ENCODE measurements around the gene PSMG3.

The PSMG3 gene

DNA sequence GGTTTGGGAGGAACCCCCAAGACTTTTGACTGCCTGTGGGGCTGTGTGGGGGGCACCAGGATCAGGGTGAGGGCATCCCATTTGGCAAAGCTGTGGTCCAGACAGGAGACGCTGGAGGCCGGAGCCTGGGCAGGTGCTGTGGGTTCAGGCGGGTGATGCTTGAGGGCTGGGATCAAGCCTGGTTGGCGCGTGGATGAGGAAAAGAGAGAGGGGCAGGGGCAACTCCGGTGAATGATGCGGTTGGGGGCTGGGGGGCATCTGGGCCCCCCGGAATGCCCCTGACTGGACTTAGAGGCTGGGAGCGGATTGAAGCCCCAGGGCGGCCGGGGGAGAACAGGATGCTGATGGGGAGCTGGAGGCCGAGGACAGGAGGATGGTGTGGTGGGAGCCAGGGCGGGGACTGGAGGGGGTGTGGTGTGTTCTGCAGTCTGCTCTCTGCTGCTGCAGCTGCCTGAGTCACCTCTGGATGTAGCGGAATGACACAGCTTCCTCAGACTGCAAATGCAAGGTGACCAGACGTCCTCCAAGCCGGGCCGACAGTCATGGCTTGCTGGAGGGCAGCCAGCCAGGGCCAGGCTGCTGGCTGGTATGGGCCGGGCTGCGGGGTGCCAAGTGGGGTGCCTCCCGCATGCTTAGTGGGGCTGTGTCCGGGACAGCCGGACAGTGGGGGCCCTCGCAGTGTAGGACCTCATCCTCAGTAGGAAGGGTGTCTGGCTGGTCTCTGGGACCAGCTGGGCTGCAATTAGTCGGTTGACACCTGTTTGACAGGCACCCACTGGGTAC, 36.1 kb downstream of the PSMG3 start:
- Histone ChIP-seq H3K9me3 (ENCODE audit: low read length) (no peaks in the 10 kb centered on the region), H3K9ac (ENCODE audit: low read length) (peak overlapping the region; percentile 69), H3K4me1 (ENCODE audit: insufficient read depth, low read length) (peaks cover 38% of the 10 kb centered on the region), H3K27me3 (ENCODE audit: control insufficient read depth in 1 of 2, insufficient read depth in 2 of 2, low read length in 2 of 2) (peaks cover 0 to 9% of the 10 kb centered on the region in 2 donors), H3K36me3 (ENCODE audit: insufficient read depth, low read length) (no peaks in the 10 kb centered on the region), H3K27ac (ENCODE audit: low read depth, low read length) (peak overlapping the region; percentile 76), H3K4me3 (ENCODE audit: low read depth in 1 of 2, low read length in 2 of 2) (peak overlapping the region in 1 of 2 donors; percentile 70)

DNA sequence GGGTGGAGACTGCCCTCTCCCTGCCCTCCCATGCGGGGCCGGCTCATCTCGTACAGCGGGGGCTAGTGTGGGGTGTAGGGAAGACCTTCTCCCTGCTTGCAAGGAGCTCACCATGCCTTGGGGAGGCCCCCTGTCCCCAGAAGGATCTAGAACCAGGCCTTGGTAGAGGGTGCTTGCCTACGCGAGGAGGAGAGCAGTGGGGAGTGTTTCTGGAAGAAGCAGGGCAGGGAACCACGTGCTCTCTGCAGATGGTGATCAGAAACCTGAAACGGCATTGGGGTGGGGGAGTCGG, 36.6 kb downstream of the PSMG3 start:
- H3K27me3 ChIP-seq (ENCODE audit: control insufficient read depth in 1 of 2, insufficient read depth in 2 of 2, low read length in 2 of 2), result peaks cover 0 to 9% of the 10 kb centered on the region in 2 donors
- H3K9me3 ChIP-seq (ENCODE audit: low read length), result no peaks in the 10 kb centered on the region
- H3K4me1 ChIP-seq (ENCODE audit: insufficient read depth, low read length), result peaks cover 34% of the 10 kb centered on the region
- peak overlapping the region; percentile 76 for H3K27ac ChIP-seq (ENCODE audit: low read depth, low read length)
- H3K36me3 ChIP-seq (ENCODE audit: insufficient read depth, low read length), result no peaks in the 10 kb centered on the region
- H3K9ac ChIP-seq (ENCODE audit: low read length), result peak overlapping the region; percentile 69
- peak overlapping the region in 1 of 2 donors; percentile 70 for H3K4me3 ChIP-seq (ENCODE audit: low read depth in 1 of 2, low read length in 2 of 2)

DNA sequence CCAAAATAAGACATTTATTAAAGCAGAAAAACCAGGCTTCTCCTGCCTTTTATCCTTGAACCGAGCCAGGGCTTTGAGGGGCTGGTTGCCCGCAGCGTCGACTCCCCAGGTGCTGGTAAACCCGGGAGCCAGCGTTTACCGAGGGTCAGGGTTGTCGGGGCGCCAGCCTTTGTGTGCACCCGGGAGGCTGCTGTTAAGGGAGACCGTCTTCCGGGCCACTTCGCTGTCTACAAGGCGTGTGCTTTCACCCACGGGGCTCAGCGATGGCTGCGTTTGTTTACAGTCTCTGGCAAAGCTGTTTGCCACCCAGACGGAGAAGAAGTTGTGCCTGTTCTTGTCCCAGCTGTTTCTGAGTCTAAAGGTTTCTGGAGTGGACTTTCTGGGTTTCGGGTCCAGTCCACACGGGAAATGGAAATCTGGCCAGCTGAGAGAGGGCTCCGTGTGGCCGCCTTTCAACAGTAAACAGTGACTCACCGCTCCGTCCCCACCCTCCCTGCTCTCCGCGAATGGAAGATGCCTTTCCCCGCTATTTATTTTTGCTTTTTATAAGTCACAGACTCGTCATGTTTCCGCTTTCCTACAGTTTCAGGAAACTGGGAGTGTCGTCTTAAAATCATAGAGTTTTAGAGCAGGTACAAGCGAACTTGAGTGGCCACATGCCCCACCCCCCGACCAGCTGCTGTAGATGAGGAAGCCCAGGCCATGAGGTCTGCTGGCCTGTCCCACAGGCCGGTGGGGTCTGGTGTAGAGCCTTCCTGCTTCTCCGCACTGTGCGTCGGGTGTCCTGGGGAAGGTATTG, 37.2 kb downstream of the PSMG3 start:
- Histone ChIP-seq H3K27me3 (ENCODE audit: control insufficient read depth in 1 of 2, insufficient read depth in 2 of 2, low read length in 2 of 2) (peaks cover 0 to 9% of the 10 kb centered on the region in 2 donors), H3K4me1 (ENCODE audit: insufficient read depth, low read length) (peaks cover 34% of the 10 kb centered on the region), H3K9ac (ENCODE audit: low read length) (peak overlapping the region; percentile 69), H3K9me3 (ENCODE audit: low read length) (no peaks in the 10 kb centered on the region), H3K36me3 (ENCODE audit: insufficient read depth, low read length) (no peaks in the 10 kb centered on the region), H3K27ac (ENCODE audit: low read depth, low read length) (peak overlapping the region; percentile 93), H3K4me3 (ENCODE audit: low read depth in 1 of 2, low read length in 2 of 2) (peak overlapping the region; percentile 70 to 74)

DNA sequence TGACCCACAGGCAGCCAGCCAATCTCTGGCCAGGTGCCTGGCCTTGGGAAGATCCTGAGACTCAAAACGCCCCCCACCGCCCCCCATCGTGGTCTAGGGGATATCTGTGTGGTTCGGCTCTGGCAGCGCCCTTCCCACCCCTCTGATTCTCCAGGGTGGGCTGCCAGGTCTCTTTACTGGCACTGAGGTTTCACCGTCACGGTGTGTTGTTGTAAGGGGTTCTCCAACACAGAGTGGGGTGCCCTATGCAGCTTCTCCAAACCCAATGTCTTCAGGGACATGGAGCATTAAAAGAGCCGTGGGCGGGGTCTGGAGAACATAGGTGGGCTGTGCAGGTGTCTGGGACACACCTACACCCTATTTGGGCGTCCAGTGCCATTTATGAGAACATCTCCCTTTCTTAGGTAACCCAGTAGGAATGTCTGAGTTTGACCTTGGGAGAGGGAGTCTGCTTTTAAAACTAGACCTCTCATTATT, 37.8 kb downstream of the PSMG3 start:
- peak overlapping the region; percentile 70 to 74 for H3K4me3 ChIP-seq (ENCODE audit: low read depth in 1 of 2, low read length in 2 of 2)
- no peaks in the 10 kb centered on the region for H3K36me3 ChIP-seq (ENCODE audit: insufficient read depth, low read length)
- peaks cover 0 to 9% of the 10 kb centered on the region in 2 donors for H3K27me3 ChIP-seq (ENCODE audit: control insufficient read depth in 1 of 2, insufficient read depth in 2 of 2, low read length in 2 of 2)
- peak overlapping the region; percentile 93 for H3K27ac ChIP-seq (ENCODE audit: low read depth, low read length)
- peaks cover 34% of the 10 kb centered on the region for H3K4me1 ChIP-seq (ENCODE audit: insufficient read depth, low read length)
- H3K9ac ChIP-seq (ENCODE audit: low read length), result peak overlapping the region; percentile 69
- no peaks in the 10 kb centered on the region for H3K9me3 ChIP-seq (ENCODE audit: low read length)

DNA sequence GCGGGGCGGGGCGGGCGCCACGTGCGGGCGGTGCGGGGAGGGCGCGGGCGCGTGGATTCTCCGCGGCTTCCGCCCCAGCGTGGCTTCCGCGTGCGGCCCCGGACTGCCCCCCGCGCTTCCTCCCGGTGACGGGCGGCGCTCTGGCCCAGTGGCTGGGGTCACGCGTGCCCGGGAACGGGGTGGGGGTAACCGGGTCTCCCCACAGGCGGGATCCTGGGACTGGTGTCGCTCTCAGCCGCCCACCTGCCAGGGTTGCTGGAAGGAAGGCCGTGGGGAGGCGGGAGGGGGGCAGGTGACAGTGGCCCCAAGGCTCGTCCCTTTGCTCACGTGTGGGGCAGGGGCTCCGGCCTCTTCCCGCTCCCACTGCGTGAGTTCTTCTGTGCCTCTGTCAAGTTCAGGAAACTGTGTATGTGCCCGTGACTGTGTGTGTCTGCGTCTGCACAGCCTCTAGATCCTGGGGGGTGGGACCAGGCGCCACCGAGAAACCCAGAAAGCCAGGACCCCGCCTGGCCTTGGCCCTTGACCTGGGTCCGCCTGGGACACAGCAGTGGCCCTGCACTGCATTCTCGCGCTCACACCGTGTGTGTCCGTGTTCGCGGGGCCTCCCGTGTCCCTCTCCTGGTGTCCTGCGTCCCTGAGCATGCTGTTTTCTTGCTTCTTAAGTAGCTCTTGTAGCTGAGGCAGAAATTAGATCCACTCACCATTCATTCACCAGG, 38.4 kb downstream of the PSMG3 start:
- Histone ChIP-seq H3K27me3 (ENCODE audit: control insufficient read depth in 1 of 2, insufficient read depth in 2 of 2, low read length in 2 of 2) (peaks cover 0 to 9% of the 10 kb centered on the region in 2 donors), H3K36me3 (ENCODE audit: insufficient read depth, low read length) (no peaks in the 10 kb centered on the region), H3K4me1 (ENCODE audit: insufficient read depth, low read length) (peaks cover 29% of the 10 kb centered on the region), H3K4me3 (ENCODE audit: low read depth in 1 of 2, low read length in 2 of 2) (peak overlapping the region; percentile 70 to 74), H3K27ac (ENCODE audit: low read depth, low read length) (peak overlapping the region; percentile 93), H3K9me3 (ENCODE audit: low read length) (no peaks in the 10 kb centered on the region), H3K9ac (ENCODE audit: low read length) (peak overlapping the region; percentile 69)

DNA sequence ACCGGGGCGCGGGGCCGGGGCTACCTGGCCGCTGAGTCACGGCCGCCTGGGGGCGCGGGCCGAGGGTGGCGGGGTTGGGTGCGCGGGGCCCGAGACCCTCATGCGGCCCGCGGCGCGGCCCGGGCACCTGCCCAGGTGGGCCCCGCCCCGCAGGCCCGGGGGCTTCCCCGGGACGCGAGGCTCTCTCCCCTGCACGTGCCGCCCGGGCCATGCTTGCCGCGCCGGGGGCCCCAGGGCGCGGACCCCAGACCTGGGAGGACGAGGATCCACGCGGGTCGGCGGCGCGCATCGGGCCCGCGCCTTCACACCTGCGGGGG, 38.9 kb downstream of the PSMG3 start:
- Histone ChIP-seq H3K4me3 (ENCODE audit: low read depth in 1 of 2, low read length in 2 of 2) (peak overlapping the region in 1 of 2 donors; percentile 74), H3K27me3 (ENCODE audit: control insufficient read depth in 1 of 2, insufficient read depth in 2 of 2, low read length in 2 of 2) (peaks cover 0 to 9% of the 10 kb centered on the region in 2 donors), H3K4me1 (ENCODE audit: insufficient read depth, low read length) (peaks cover 25% of the 10 kb centered on the region), H3K36me3 (ENCODE audit: insufficient read depth, low read length) (no peaks in the 10 kb centered on the region), H3K9ac (ENCODE audit: low read length) (no peak overlapping the region), H3K9me3 (ENCODE audit: low read length) (no peaks in the 10 kb centered on the region), H3K27ac (ENCODE audit: low read depth, low read length) (peak overlapping the region; percentile 93)

DNA sequence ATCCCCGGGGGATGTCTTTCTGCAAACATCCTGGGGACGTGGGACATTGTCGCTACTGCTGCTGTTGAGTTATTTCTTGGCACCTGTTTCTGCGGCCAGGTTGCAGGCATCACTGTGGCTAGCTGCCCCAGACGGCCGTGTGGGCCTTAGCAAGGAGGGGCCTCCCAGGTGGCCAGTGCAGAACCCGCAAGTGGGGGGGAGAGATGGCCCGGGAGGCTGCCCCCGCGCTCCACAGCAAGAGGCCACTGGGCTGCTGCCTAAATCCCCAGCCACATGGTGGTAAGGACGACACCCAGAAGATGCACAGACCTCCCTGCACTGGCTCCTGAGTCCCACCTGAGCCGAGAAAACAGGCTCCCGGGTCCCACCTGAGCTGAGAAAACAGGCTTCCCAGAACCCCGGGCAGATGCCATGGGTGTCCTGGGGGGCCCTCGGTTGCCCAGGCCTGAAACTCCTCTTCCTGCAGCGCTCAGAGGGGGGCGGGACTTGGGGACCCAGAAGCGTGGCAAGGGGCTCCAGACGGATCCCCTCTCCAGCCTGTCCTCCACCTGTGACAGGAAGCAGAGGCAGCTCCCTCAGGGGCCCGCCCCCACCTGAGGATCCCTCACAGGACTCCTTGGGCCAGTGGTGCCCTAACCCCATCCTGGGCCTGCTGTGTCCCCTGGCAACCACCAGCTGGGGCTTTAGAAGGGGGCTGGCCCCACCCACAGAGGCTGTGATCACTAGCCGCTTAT, 40.3 kb downstream of the PSMG3 start:
- H3K27me3 ChIP-seq (ENCODE audit: control insufficient read depth in 1 of 2, insufficient read depth in 2 of 2, low read length in 2 of 2), result peaks cover 0 to 9% of the 10 kb centered on the region in 2 donors
- peak overlapping the region in 1 of 2 donors; percentile 53 for H3K4me3 ChIP-seq (ENCODE audit: low read depth in 1 of 2, low read length in 2 of 2)
- H3K36me3 ChIP-seq (ENCODE audit: insufficient read depth, low read length), result no peaks in the 10 kb centered on the region
- no peak overlapping the region for H3K27ac ChIP-seq (ENCODE audit: low read depth, low read length)
- H3K9me3 ChIP-seq (ENCODE audit: low read length), result no peaks in the 10 kb centered on the region
- no peak overlapping the region for H3K9ac ChIP-seq (ENCODE audit: low read length)
- peaks cover 25% of the 10 kb centered on the region for H3K4me1 ChIP-seq (ENCODE audit: insufficient read depth, low read length)

DNA sequence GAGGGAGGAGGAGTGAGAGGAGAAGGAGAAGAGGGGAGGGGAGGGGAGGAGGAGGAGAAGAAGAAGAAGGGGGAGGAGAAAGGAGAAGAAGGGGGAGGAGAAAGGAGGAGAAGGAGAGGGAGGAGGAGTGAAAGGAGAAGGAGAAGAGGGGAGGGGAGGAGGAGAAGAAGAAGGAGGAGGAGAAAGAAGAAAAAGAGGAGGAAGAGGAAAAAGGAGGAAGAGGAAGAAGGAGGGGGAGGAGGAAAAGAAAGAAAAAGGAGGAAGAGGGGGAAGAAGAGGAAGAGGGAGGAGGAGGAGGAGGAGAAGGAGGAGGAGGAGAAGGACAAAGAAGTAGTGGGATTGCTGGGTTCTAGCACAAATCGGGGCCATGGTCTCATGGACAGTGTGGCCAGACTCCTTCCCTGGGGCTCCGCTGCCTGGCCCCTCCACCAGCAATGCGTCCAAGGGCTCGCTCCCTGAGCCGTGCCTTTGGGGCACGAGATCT, 43.5 kb downstream of the PSMG3 start:
- Histone ChIP-seq H3K27me3 (ENCODE audit: control insufficient read depth in 1 of 2, insufficient read depth in 2 of 2, low read length in 2 of 2) (peaks cover 0 to 18% of the 10 kb centered on the region in 2 donors), H3K36me3 (ENCODE audit: insufficient read depth, low read length) (no peaks in the 10 kb centered on the region), H3K4me3 (ENCODE audit: low read depth in 1 of 2, low read length in 2 of 2) (no peak overlapping the region), H3K27ac (ENCODE audit: low read depth, low read length) (no peak overlapping the region), H3K4me1 (ENCODE audit: insufficient read depth, low read length) (no peaks in the 10 kb centered on the region), H3K9me3 (ENCODE audit: low read length) (no peaks in the 10 kb centered on the region), H3K9ac (ENCODE audit: low read length) (no peak overlapping the region)

DNA sequence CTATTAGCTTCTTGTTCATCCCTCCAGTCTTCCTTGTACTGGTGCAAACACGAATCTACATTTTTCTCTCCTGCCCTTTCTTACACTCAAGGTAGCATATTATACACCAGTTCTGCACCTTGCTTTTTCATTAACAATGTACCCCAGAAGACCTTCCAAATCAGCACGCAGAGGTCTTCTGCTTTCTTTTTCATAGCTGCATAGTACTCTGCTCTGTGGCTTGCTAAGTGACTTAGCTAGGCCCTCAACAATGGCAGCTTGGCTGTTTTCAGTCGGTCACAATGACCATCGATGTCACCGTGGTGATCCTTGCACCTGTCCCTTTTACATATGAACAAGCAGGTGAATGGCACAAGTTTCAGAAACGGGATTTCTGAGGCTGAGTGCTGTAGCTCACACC, 44.4 kb downstream of the PSMG3 start:
- no peak overlapping the region for H3K4me3 ChIP-seq (ENCODE audit: low read depth in 1 of 2, low read length in 2 of 2)
- H3K9me3 ChIP-seq (ENCODE audit: low read length), result no peaks in the 10 kb centered on the region
- H3K27ac ChIP-seq (ENCODE audit: low read depth, low read length), result no peak overlapping the region
- H3K27me3 ChIP-seq (ENCODE audit: control insufficient read depth in 1 of 2, insufficient read depth in 2 of 2, low read length in 2 of 2), result peaks cover 0 to 18% of the 10 kb centered on the region in 2 donors
- H3K4me1 ChIP-seq (ENCODE audit: insufficient read depth, low read length), result no peaks in the 10 kb centered on the region
- H3K9ac ChIP-seq (ENCODE audit: low read length), result no peak overlapping the region
- H3K36me3 ChIP-seq (ENCODE audit: insufficient read depth, low read length), result no peaks in the 10 kb centered on the region

DNA sequence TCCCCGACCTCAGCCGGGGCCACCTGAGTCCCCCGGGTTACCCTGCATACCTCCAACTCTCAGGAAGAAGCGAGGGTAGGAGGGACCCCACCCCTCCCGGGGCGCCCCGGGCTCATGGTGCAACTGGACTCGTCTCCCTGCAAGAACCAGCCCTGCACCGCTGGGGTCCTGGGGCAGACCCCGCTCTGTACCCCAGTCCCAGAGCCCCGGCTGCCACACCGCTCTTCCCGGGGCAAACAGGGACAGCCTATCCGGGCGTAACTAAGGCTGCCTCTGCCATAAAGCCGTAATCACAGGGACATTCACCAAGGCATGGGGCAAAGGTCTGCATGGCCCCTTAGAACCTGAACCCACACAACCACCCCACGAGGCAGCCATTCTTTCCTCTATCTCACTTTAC, 46.0 kb downstream of the PSMG3 start:
- H3K36me3 ChIP-seq (ENCODE audit: insufficient read depth, low read length), result no peaks in the 10 kb centered on the region
- H3K9ac ChIP-seq (ENCODE audit: low read length), result no peak overlapping the region
- H3K27ac ChIP-seq (ENCODE audit: low read depth, low read length), result no peak overlapping the region
- no peak overlapping the region for H3K4me3 ChIP-seq (ENCODE audit: low read depth in 1 of 2, low read length in 2 of 2)
- no peaks in the 10 kb centered on the region for H3K9me3 ChIP-seq (ENCODE audit: low read length)
- H3K27me3 ChIP-seq (ENCODE audit: control insufficient read depth in 1 of 2, insufficient read depth in 2 of 2, low read length in 2 of 2), result peaks cover 0 to 9% of the 10 kb centered on the region in 2 donors
- no peaks in the 10 kb centered on the region for H3K4me1 ChIP-seq (ENCODE audit: insufficient read depth, low read length)

Measured in muscle layer of colon (tissue), 2 donors.